ENCODE measurements around the gene CNTN4.

DNA sequence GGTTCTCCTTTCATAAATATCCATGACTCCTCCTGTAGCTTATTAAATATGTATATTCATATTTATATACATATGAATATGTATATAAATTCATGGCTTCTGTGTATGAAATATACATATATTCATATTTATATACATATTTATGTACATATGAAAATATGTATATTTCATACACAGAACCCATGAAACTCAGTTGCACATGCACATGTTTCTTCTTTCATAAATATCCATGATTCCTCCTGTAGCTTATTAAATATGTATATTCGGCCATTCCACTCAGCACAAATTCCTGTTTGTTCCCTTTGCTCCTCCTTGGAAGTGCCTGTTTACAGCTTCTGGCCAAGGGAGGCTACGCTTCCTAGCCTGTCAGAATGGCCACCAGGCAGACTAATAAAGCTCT, 789.9 kb downstream of the CNTN4 start:
- TF ChIP-seq EZH2 (IDR thresholded peaks at IDR 0.05; ENCODE audit: borderline replicate concordance, low read depth, low read length, severe bottlenecking) = no peak
- TF ChIP-seq, protein P1, sequence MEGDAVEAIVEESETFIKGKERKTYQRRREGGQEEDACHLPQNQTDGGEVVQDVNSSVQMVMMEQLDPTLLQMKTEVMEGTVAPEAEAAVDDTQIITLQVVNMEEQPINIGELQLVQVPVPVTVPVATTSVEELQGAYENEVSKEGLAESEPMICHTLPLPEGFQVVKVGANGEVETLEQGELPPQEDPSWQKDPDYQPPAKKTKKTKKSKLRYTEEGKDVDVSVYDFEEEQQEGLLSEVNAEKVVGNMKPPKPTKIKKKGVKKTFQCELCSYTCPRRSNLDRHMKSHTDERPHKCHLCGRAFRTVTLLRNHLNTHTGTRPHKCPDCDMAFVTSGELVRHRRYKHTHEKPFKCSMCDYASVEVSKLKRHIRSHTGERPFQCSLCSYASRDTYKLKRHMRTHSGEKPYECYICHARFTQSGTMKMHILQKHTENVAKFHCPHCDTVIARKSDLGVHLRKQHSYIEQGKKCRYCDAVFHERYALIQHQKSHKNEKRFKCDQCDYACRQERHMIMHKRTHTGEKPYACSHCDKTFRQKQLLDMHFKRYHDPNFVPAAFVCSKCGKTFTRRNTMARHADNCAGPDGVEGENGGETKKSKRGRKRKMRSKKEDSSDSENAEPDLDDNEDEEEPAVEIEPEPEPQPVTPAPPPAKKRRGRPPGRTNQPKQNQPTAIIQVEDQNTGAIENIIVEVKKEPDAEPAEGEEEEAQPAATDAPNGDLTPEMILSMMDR (IDR thresholded peaks at IDR 0.05; ENCODE audit: borderline replicate concordance, extremely low read depth, low read length, poor library complexity, severe bottlenecking) = no peak

Measured in DND-41 (cell line).